Epithelial cell of esophagus (primary cell): ENCODE results near the gene HSD3B7.

ENCODE experiments used
- DNase-seq: peaks from one replicate; pipeline ENCODE4 v3.0.0; 2010; ENCODE audit warnings: low read depth
- H3K4me3 ChIP-seq: 2 replicates; pipeline ENCODE4 v1.5.1; 2011; ENCODE audit warnings: mild to moderate bottlenecking, low read length, control low read depth
- TF ChIP-seq, protein P1 (sequence below): IDR thresholded peaks from 2 replicates; pipeline ENCODE4 v1.5.1; 2011; ENCODE audit warnings: low read depth, mild to moderate bottlenecking, low read length, control low read depth, inconsistent platforms; ENCODE audit not compliant: insufficient read depth; ENCODE audit errors: missing control alignments

The HSD3B7 gene

DNA sequence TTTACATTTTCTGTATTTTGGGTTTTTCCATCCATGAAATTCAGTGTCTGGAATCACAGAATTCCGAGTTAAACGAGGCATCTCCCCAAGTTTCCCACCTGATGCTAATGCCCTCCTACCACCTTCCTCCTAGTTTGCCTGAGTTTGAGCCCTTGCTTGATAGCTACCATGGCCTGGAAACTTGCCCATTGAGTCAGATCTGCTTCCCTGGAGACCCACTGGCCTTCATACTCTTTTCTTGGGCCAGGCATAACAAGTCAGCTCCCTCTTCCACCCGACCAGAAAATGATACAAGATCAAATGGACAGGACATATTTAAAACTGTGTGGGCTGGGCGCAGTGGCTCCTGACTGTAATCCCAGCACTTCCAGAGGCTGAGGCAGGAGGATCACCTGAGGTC, 17.2 kb upstream of the HSD3B7 start:
- H3K4me3 ChIP-seq: no peak overlapping the region
- DNase-seq: no peak
- TF ChIP-seq, protein P1, sequence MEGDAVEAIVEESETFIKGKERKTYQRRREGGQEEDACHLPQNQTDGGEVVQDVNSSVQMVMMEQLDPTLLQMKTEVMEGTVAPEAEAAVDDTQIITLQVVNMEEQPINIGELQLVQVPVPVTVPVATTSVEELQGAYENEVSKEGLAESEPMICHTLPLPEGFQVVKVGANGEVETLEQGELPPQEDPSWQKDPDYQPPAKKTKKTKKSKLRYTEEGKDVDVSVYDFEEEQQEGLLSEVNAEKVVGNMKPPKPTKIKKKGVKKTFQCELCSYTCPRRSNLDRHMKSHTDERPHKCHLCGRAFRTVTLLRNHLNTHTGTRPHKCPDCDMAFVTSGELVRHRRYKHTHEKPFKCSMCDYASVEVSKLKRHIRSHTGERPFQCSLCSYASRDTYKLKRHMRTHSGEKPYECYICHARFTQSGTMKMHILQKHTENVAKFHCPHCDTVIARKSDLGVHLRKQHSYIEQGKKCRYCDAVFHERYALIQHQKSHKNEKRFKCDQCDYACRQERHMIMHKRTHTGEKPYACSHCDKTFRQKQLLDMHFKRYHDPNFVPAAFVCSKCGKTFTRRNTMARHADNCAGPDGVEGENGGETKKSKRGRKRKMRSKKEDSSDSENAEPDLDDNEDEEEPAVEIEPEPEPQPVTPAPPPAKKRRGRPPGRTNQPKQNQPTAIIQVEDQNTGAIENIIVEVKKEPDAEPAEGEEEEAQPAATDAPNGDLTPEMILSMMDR: no peak

DNA sequence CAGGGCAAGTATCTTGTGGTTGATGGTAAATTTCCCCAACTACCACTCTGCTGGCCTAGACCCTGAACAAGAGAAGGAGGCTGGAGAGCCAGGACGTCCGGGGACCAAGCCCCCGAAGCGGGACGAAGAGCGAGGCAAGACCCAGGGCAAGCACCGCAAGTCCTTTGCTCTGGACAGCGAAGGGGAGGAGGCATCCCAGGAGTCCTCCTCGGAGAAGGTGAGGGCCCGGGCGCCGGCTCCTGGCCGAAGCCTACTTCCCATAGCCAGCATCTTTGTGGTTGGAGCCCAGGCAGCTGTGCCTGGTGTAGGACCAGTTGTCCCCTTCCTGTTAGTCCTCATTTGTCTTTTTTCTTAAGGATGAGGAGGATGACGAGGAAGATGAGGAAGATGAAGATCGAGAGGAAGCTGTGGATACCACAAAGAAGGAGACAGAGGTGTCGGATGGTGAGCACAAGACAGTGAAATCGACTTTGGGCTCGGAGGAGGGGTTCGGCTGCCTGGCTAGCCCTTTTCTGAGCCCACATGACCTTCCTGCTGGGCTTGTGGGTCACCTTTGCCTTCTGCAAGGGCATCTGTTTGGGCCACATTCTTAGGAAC, 15.7 kb upstream of the HSD3B7 start:
- TF ChIP-seq, protein P1: no peak
- no peak overlapping the region for H3K4me3 ChIP-seq
- no peak for DNase-seq

DNA sequence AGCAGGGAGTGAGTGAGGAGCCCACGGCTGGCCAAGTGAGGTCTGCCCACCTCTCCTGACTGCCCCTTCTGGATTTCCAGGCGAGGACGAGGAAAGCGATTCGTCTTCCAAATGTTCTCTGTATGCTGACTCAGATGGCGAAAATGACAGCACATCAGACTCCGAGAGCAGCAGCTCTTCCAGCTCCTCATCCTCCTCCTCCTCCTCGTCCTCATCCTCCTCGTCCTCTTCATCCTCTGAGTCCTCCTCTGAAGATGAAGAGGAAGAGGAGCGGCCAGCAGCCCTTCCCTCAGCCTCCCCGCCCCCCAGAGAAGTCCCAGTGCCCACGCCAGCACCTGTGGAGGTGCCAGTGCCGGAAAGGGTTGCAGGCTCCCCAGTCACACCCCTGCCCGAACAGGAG, 13.7 kb upstream of the HSD3B7 start:
- DNase-seq: no peak
- TF ChIP-seq, protein P1: no peak
- H3K4me3 ChIP-seq: no peak overlapping the region

DNA sequence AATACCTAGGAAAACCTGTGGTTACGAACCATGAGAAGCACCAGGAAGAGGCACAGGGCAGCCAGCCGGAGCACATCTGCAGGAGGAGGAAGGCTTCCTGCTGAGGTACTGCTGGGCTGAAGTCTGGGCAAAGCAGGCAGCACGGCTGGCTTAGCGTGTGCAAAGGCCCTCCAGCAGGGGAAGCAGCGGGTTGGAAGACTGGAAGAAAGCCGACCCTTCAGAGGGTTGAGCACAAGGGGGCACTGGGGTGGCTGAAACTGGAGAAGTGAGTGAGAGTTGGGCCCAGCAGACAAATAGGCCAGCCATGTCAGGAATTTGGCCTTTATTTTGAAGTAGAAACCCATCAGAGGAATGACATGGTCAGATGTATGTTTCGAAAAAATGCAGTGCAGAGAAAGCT, 12.1 kb upstream of the HSD3B7 start:
- no peak overlapping the region for H3K4me3 ChIP-seq
- no peak for DNase-seq
- TF ChIP-seq, protein P1: no peak

DNA sequence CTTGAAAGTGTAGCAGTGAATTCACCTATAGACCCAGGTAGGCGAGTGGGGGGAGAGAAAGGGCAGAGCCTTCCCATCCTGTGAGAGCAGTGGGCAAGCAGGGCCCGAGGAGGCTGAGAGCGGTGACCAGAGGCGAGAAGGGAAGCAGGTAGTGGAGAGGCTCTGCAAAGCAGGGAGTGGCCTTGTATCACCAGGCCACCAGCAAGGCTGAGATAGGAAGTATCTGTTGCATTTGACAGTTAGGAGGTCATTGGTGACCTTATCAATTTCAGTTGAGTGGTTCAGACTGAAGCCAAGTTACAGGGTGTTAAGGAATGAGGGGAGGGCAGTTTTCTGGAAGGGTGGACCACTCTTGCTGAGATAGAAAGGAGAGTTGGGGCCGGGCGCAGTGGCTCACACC, 10.7 kb upstream of the HSD3B7 start:
- TF ChIP-seq, protein P1: no peak
- DNase-seq: no peak

DNA sequence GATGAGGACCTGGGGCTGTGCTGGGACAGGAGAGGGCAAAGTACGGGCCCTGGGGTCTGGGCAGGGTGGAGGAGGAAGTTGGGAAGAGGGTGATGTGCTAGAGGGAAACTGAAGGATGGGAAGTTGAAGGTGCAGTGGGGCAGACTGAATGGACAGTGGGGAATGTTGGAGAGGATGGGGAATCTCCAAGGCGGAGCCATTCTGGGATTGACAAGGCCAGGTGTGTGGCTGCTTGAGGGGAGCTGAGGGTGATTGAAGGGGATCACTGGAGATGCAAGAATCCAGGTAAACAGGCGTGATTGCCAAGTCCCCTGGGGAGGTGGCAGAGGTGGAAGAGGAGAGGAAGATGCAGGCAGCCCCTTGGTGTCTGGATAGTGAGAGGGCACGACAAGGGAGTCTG, 8.5 kb upstream of the HSD3B7 start:
- TF ChIP-seq, protein P1: no peak
- no peak overlapping the region for H3K4me3 ChIP-seq
- no peak for DNase-seq

More for the DNA sequence above, 10.7 kb upstream of the HSD3B7 start:
- H3K4me3 ChIP-seq: no peak overlapping the region

DNA sequence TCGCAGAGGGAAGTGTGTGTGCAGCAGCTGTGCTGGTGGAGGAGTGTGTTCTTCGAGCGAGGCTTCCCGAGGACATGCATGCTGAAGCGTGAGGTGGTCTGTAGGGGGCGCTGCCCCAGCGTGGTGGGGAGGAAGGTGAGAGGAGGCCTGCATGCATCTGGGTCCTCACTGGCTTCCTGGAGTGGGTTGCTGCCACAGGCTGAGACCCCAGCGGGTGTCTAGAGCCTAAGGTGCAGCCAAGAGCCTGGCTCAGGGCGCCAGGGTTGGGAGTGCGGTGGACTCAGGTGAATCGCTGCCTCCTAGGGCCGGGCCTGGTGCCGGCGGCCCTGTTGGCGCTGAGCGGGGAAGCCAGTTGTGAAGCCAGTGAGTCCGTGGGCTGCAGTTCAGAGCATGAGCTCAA, 7.5 kb upstream of the HSD3B7 start:
- TF ChIP-seq, protein P1: peak; percentile 14
- no peak overlapping the region for H3K4me3 ChIP-seq
- no peak for DNase-seq
